Activated T-cell treated with anti-CD3 and anti-CD28 coated beads for 48 hours (primary cell): ENCODE results near the gene ZIC3.

Source experiments
- DNase-seq: peaks from one replicate; pipeline ENCODE4 v3.0.0-alpha.2; 2020; ENCODE audit warnings: low read depth

Gene ZIC3

DNA sequence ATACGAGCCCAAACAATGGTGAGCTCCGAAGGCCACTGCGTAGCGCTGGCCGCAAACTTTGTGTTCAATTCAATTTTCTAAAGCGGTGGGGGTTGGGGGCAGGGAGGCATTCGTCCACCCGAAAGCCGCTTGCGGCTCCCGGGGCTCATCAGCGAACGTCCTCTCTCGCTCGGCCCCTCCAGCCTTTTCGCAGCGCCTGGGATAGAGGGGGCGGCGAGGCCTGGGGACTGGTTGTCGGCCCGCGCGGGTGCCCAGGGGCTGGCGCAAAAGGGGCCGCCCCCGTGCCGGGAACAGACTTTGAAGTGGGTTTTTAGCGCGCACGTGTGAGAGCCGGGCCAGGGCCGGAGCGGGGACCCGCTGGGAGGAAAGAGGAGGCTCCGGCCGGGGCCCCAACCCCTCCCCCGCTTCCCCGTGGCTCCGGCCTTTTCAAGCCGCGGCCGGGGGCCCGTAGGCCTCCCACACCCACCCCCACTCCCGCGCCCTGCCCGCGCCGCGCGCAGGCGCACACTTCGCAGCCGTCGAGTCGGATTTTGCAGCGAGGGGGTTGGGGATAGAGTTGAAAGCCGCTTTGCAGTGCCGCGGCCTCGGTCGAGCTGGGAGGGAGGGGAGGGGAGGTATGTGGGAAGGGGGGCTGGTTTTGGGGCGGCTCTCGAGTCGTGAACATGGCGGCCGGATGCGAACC, 8.3 kb downstream of the ZIC3 start:
- no peak for DNase-seq

DNA sequence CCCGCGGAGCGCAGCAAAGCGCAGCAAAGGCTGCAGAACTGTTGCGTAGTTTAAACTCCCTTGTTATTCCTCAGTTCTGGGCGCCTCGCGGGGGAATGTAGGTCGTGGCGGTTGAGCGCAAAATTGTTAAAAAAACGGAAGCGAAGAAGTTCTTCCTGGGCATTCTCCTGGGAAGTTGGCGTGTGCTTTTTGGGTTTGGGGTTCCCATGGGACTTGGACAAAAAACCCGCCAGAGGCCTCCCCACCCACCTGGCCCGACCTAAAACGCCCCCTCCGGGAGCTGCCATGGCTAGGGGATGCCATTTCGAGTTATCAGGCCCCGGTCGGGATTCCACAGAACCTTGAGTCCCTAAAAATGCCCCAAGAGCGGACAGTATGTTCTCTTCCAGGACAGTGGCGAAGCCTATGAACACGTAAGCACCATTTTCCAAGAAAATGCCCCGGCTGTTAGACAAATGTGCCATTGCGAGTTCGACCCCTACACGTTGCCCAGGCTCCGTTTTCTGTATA, 8.9 kb downstream of the ZIC3 start:
- DNase-seq = no peak

DNA sequence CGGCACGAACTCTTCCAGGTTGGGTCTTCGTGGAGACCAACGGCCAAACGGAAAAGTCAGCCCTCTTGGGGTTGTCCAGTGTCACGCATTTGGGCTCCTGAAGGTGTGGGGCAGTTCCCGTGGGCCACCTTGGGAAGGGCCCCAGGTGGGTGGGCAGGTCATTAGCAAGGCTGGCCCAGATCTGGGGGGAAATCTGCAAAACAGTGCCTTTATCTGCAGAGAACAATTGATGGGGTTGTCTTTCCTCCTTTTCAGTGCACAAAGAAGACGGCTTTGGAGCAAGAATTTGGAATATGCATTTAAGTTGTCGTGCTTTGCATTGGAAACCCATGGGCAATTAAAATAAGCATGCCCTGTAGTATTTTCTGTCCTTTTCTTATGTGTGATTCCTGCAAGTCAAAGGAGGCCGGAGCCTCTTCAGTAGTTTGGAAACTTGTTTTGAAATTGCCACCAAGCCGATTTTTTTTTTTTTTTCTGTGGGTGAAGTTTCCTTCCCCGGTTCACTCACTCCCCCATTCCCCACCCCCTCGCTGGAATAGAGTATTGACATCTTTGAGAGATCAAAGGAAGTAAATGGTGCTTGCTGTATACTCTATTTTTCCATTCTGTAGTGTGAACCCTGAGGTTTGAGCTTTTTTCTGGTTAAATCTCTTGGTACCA, 9.8 kb downstream of the ZIC3 start:
- no peak for DNase-seq

DNA sequence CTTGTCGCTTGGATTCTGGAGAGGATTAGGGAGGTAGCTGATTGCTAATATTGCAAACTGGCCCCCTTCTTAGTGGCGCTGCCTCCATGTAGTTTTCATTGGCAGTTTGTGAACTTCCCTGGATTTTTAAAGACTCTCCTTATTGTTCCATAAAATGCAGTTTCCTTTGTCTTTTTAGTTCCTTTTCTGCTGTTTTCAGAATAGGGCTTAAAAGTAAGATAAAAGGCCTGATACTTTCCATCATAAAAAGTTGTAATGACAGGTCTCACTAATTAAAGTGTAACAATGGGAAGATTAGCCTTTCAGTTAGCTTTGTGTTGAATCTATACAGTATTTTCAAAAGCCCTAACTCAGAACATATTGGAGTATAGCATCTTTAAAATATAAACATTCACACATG, 21.2 kb downstream of the ZIC3 start:
- no peak for DNase-seq

DNA sequence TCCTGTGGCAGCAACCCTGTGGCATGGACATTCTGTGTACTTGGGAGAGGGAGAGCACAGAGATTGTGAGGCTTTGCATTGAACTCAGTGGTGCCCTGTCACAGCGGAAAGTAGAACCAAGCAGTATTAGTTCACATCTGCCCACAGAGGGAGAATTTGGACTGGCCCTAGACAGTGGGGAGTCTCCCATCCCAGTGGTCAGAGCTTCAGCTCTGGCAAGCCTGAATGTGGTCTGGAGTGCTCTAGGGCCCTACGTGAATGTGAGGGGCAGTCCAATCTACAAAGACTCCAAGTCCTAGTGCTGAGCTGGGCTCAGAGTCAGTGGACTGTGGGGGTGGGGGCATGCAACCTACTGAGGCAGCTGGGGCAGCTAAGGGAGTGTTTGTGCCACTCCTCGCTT, 34.8 kb downstream of the ZIC3 start:
- DNase-seq = no peak
